H1 (cell line): ENCODE data around the gene IL36A. TPM values are rescaled to one million over a fixed set of nuclear protein-coding genes. Genes with fewer than 3 reads are reported as not detected.

Experiments
- CTCF ChIA-PET: fragments of 300-600 bp; sonication (Branson Sonifier 250); formaldehyde crosslinking; loops from one replicate; lab custom pipeline; 2021; ENCODE audit not compliant: partially characterized antibody; lab: Charles Lee
- POLR2A ChIA-PET: fragments of 300-600 bp; sonication (Branson Sonifier 250); formaldehyde crosslinking; loops from one replicate; lab custom pipeline; 2021; ENCODE audit warnings: inconsistent platforms; ENCODE audit not compliant: partially characterized antibody; lab: Charles Lee
- DNase-seq, 2 experiments: peaks; one replicate each; pipeline versions ENCODE4 v3.0.0 to v3.0.0-alpha.2; 2010 to 2022; ENCODE audit warnings: low spot score in 2 of 2, low read depth in 1 of 2, mixed read lengths in 1 of 2
- FAIRE-seq: peaks from 2 replicates; lab custom pipeline; 2011; peaks lifted over from hg19 to GRCh38; lab: Jason Lieb, UNC
- H2AFZ ChIP-seq: 2 replicates; pipeline ENCODE4 v1.8.1; 2012; ENCODE audit warnings: low read length, inconsistent platforms
- H2AK5ac ChIP-seq: 2 replicates; pipeline ENCODE4 v1.6.1; 2013; ENCODE audit warnings: low read depth, low read length
- H2BK120ac ChIP-seq: replicated peaks from 2 replicates; pipeline ENCODE3; 2013; ENCODE audit warnings: low read depth, low read length, inconsistent platforms
- H2BK12ac ChIP-seq: 2 replicates; pipeline ENCODE4 v1.6.1; 2013; ENCODE audit warnings: low read depth, low read length
- H2BK15ac ChIP-seq: 2 replicates; pipeline ENCODE4 v1.6.1; 2013; ENCODE audit warnings: low read length
- H2BK20ac ChIP-seq: 2 replicates; pipeline ENCODE4 v1.6.1; 2013; ENCODE audit warnings: low read length
- H2BK5ac ChIP-seq: 2 replicates; pipeline ENCODE4 v1.6.1; 2013; ENCODE audit warnings: low read depth, low read length
- H3K14ac ChIP-seq: 2 replicates; pipeline ENCODE4 v1.6.1; 2013; ENCODE audit warnings: inconsistent platforms; ENCODE audit not compliant: insufficient read length
- H3K18ac ChIP-seq: 2 replicates; pipeline ENCODE4 v1.6.1; 2013; ENCODE audit warnings: low read length; ENCODE audit errors: extremely low read depth
- H3K23ac ChIP-seq: 2 replicates; pipeline ENCODE4 v1.6.1; 2013; ENCODE audit warnings: inconsistent platforms; ENCODE audit not compliant: insufficient read length
- H3K23me2 ChIP-seq: 2 replicates; pipeline ENCODE4 v1.6.1; 2013; ENCODE audit warnings: low read depth, low read length
- H3K27ac ChIP-seq: 2 replicates; pipeline ENCODE4 v1.6.1; 2011; ENCODE audit warnings: low read depth, low read length, inconsistent platforms
- H3K27me3 ChIP-seq, 4 experiments: replicated peaks in 1 of 4; 1 replicate in 1 of 4; 2 replicates in 3 of 4; pipeline versions ENCODE4 v1.6.1 to v1.8.1; 2011 to 2013; ENCODE audit warnings: low read length in 3 of 4, mild to moderate bottlenecking in 3 of 4, inconsistent platforms in 2 of 4, mixed read lengths in 2 of 4, moderate library complexity in 1 of 4; ENCODE audit not compliant: control insufficient read depth in 3 of 4, insufficient read depth in 3 of 4; ENCODE audit errors: extremely low read depth in 1 of 4
- H3K36me3 ChIP-seq, 4 experiments: 2 replicates each; pipeline versions ENCODE4 v1.6.1 to v1.8.1; 2011 to 2013; ENCODE audit warnings: mild to moderate bottlenecking in 4 of 4, low read length in 3 of 4, moderate library complexity in 2 of 4, control low read depth in 1 of 4, inconsistent platforms in 1 of 4; ENCODE audit not compliant: insufficient read depth in 4 of 4, control insufficient read depth in 2 of 4
- H3K4ac ChIP-seq: replicated peaks from 2 replicates; pipeline ENCODE3; 2013; ENCODE audit warnings: low read length, low read depth, mixed read lengths, inconsistent platforms; ENCODE audit not compliant: insufficient read length
- H3K4me1 ChIP-seq, 4 experiments: replicated peaks in 1 of 4; 1 replicate in 1 of 4; 2 replicates in 3 of 4; pipeline versions ENCODE4 v1.6.1 to v1.8.1; 2011 to 2013; ENCODE audit warnings: low read length in 3 of 4, inconsistent platforms in 2 of 4, mixed read lengths in 1 of 4; ENCODE audit not compliant: insufficient read depth in 4 of 4, control insufficient read depth in 3 of 4
- H3K4me2 ChIP-seq, 2 experiments: 2 replicates each; pipeline versions ENCODE4 v1.6.1 to v1.8.1; 2011 to 2013; ENCODE audit warnings: low read depth in 2 of 2, low read length in 2 of 2, control low read depth in 1 of 2, inconsistent platforms in 1 of 2, mild to moderate bottlenecking in 1 of 2; ENCODE audit not compliant: insufficient read depth in 1 of 2
- H3K4me3 ChIP-seq, 4 experiments: fragments of 200-600, 300-600 bp in 1 of 4; sonication (generic), shearing (Covaris generic), sonication (Bioruptor Twin) in 1 of 4; 2 replicates each; pipeline versions ENCODE4 v1.5.1 to v1.8.1; 2011 to 2016; ENCODE audit warnings: low read length in 4 of 4, low read depth in 3 of 4, control low read depth in 2 of 4, inconsistent platforms in 2 of 4, mild to moderate bottlenecking in 2 of 4, mixed read lengths in 1 of 4, moderate library complexity in 1 of 4; ENCODE audit not compliant: insufficient read depth in 2 of 4; ENCODE audit errors: extremely low read depth in 1 of 4
- H3K56ac ChIP-seq: replicated peaks from 2 replicates; pipeline ENCODE3; 2013; ENCODE audit warnings: low read depth, mild to moderate bottlenecking, mixed read lengths, low read length, inconsistent platforms; ENCODE audit not compliant: insufficient read length
- H3K79me1 ChIP-seq: 2 replicates; pipeline ENCODE4 v1.6.1; 2013; ENCODE audit warnings: low read depth, low read length, control low read depth
- H3K79me2 ChIP-seq, 2 experiments: 2 replicates each; pipeline versions ENCODE4 v1.6.1 to v1.8.1; 2012 to 2013; ENCODE audit warnings: low read length in 2 of 2, mild to moderate bottlenecking in 2 of 2, inconsistent platforms in 1 of 2; ENCODE audit not compliant: insufficient read depth in 2 of 2, control insufficient read depth in 1 of 2
- H3K9ac ChIP-seq, 4 experiments: replicated peaks in 1 of 4; 1 replicate in 1 of 4; 2 replicates in 3 of 4; pipeline versions ENCODE4 v1.6.1 to v1.8.1; 2011 to 2013; ENCODE audit warnings: low read depth in 3 of 4, low read length in 3 of 4, control low read depth in 2 of 4, mild to moderate bottlenecking in 2 of 4, moderate library complexity in 2 of 4, inconsistent platforms in 1 of 4; ENCODE audit errors: extremely low read depth in 1 of 4
- H3K9me3 ChIP-seq, 2 experiments: 2 replicates each; pipeline versions ENCODE4 v1.6.1 to v1.8.1; 2012 to 2013; ENCODE audit warnings: mild to moderate bottlenecking in 2 of 2, moderate library complexity in 2 of 2, control low read depth in 1 of 2, inconsistent platforms in 1 of 2, low read depth in 1 of 2, low read length in 1 of 2, mixed read lengths in 1 of 2; ENCODE audit not compliant: insufficient read depth in 2 of 2
- H4K20me1 ChIP-seq, 2 experiments: replicated peaks in 1 of 2; 2 replicates each; pipeline versions ENCODE3 to v1.8.1; 2011 to 2013; ENCODE audit warnings: inconsistent platforms in 2 of 2, low read length in 2 of 2, mild to moderate bottlenecking in 1 of 2; ENCODE audit not compliant: insufficient read depth in 2 of 2, control insufficient read depth in 1 of 2
- H4K5ac ChIP-seq: 2 replicates; pipeline ENCODE4 v1.6.1; 2013; ENCODE audit warnings: low read length, low read depth, mixed read lengths, inconsistent platforms; ENCODE audit not compliant: insufficient read length
- H4K8ac ChIP-seq: 2 replicates; pipeline ENCODE4 v1.8.0; 2013; ENCODE audit warnings: mild to moderate bottlenecking, moderate library complexity, low read length, inconsistent platforms; ENCODE audit not compliant: insufficient read depth; ENCODE audit errors: extremely low read depth
- H4K91ac ChIP-seq: replicated peaks from 2 replicates; pipeline ENCODE3; 2013; ENCODE audit warnings: low read length, mixed read lengths, inconsistent platforms; ENCODE audit not compliant: insufficient read length
- ATF2 ChIP-seq: IDR thresholded peaks from 2 replicates; pipeline ENCODE4 v1.6.1; 2012; ENCODE audit warnings: low read length, inconsistent platforms
- ATF3 ChIP-seq: IDR thresholded peaks from 2 replicates; pipeline ENCODE4 v1.6.1; 2011; ENCODE audit warnings: low read depth, mild to moderate bottlenecking, low read length; ENCODE audit not compliant: insufficient read depth
- BRCA1 ChIP-seq: IDR thresholded peaks from 2 replicates; pipeline ENCODE4 v1.6.1; 2012; ENCODE audit warnings: low read depth, low read length, improper control_type of control experiment
- CBX8 ChIP-seq: fragments of 300-800, 300-1000 bp; sonication (generic); IDR thresholded peaks from 2 replicates; pipeline ENCODE4 v1.7.1; 2016; ENCODE audit warnings: low read depth, low read length, borderline replicate concordance
- CEBPB ChIP-seq: IDR thresholded peaks from 2 replicates; pipeline ENCODE4 v1.6.1; 2012; ENCODE audit warnings: low read depth, low read length
- CHD1 ChIP-seq: IDR thresholded peaks from 2 replicates; pipeline ENCODE4 v1.6.1; 2012; ENCODE audit warnings: low read depth, low read length, improper control_type of control experiment
- CTBP2 ChIP-seq: IDR thresholded peaks from 2 replicates; pipeline ENCODE4 v1.7.0; 2011; ENCODE audit warnings: borderline replicate concordance, mild to moderate bottlenecking, moderate library complexity, mixed read lengths, low read length; ENCODE audit not compliant: insufficient read depth, insufficient read length
- GTF2F1 ChIP-seq: IDR thresholded peaks from 2 replicates; pipeline ENCODE4 v1.6.1; 2012; ENCODE audit warnings: low read depth, low read length, improper control_type of control experiment, borderline replicate concordance
- RXRA ChIP-seq: IDR thresholded peaks from 2 replicates; pipeline ENCODE4 v1.6.1; 2011; ENCODE audit warnings: low read depth, mild to moderate bottlenecking, low read length, moderate library complexity; ENCODE audit not compliant: insufficient read depth
- SIRT6 ChIP-seq: IDR thresholded peaks from one replicate; pipeline ENCODE4 v1.7.1; 2012; ENCODE audit warnings: low read length, inconsistent platforms
- SP2 ChIP-seq: IDR thresholded peaks from 2 replicates; pipeline ENCODE4 v1.6.1; 2012; ENCODE audit warnings: mild to moderate bottlenecking, low read length, inconsistent platforms
- TAF7 ChIP-seq: optimal IDR thresholded peaks from 2 replicates; pipeline ENCODE3; 2011; ENCODE audit warnings: low read depth, mild to moderate bottlenecking, inconsistent platforms, low read length, moderate library complexity, borderline replicate concordance
- TEAD4 ChIP-seq: IDR thresholded peaks from 2 replicates; pipeline ENCODE4 v1.6.1; 2012; ENCODE audit warnings: low read depth, low read length, inconsistent platforms, mixed read lengths
- WGBS, 2 experiments: shearing (Covaris generic) in 1 of 2; methylation state at CpG; one replicate each; pipeline versions ENCODE4 v1.1.6 to v1.1.7; 2013 to 2015; ENCODE audit warnings: low lambda C conversion rate in 2 of 2, mixed read lengths in 2 of 2, inconsistent platforms in 1 of 2, low coverage in 1 of 2, missing lambda C conversion rate in 1 of 2; ENCODE audit not compliant: insufficient replicate concordance in 2 of 2, insufficient coverage in 1 of 2, insufficient read length in 1 of 2; ENCODE audit errors: extremely low coverage in 1 of 2, missing lambda C conversion rate in 1 of 2; 5-methylcytosine and 5-hydroxymethylcytosine counted together
- polyA plus RNA-seq, 7 experiments: library from polyadenylated mRNA; depleted of rRNA in 3 of 7; stranded (reverse) in 5 of 7; unstranded in 2 of 7; fragments of >200 nt in 5 of 7; fragments of 200-250 nt in 2 of 7; gene quantifications; 1 replicate in 5 of 7; 2 replicates in 1 of 7; 4 replicates in 1 of 7; pipeline versions ENCODE4 v1.2.1 to v1.2.3, GENCODE V29; 2011 to 2013; ENCODE audit warnings: missing spikeins in 2 of 7, mixed read lengths in 2 of 7
- total RNA-seq: library from RNA; stranded (reverse); fragmentation: NEBNext Ultra II Directional; extraction: Animal tissue kit (Norgen Biotek cat#: 25700); gene quantifications from 2 replicates; pipeline ENCODE4 v1.2.1, GENCODE V29; 2021

The IL36A gene
- total and polyA plus RNA-seq, 2 of the 8 experiments (the other 6 are each of a cell fraction or from before 2014, with no cell fraction given), result not detected

GRCh38 chr2:112979731-112980130, 25.5 kb upstream of the IL36A start:
- H3K23ac ChIP-seq, result no peak overlapping the region
- no peak overlapping the region for H2BK20ac ChIP-seq
- H3K36me3 ChIP-seq, result no peaks in the 10 kb centered on the region
- no peak overlapping the region for H3K4me3 ChIP-seq
- no peaks in the 10 kb centered on the region for H4K20me1 ChIP-seq
- no peak overlapping the region for H3K4ac ChIP-seq
- 91% methylated on average over 1 of the region's 1 CpG; no CpG with 5 or more reads in 1 of the 2 experiments for WGBS, 2 experiments
- CTCF ChIA-PET, result interaction anchor here (0.6 to 1.1 kb wide), 2 partner anchors 94 to 199 kb away, joined by 3 read pairs; no protein-coding TSS in a partner anchor
- H3K9ac ChIP-seq, result no peak overlapping the region
- DNase-seq, result no peak
- FAIRE-seq, result no peak
- no peak overlapping the region for H2BK120ac ChIP-seq
- no peak overlapping the region for H2BK5ac ChIP-seq
- H3K9me3 ChIP-seq, result no peaks in the 10 kb centered on the region
- no peak overlapping the region for H2AFZ ChIP-seq
- H4K8ac ChIP-seq, result no peak overlapping the region
- H4K91ac ChIP-seq, result no peak overlapping the region
- H3K23me2 ChIP-seq, result no peaks in the 10 kb centered on the region
- H2AK5ac ChIP-seq, result no peak overlapping the region
- no peak overlapping the region for H3K18ac ChIP-seq
- no peaks in the 10 kb centered on the region for H3K27me3 ChIP-seq
- H3K27ac ChIP-seq, result no peak overlapping the region
- H3K79me2 ChIP-seq, result no peaks in the 10 kb centered on the region
- H3K14ac ChIP-seq, result no peak overlapping the region
- no peaks in the 10 kb centered on the region for H3K4me1 ChIP-seq
- H2BK12ac ChIP-seq, result no peak overlapping the region
- H3K79me1 ChIP-seq, result no peaks in the 10 kb centered on the region
- no peak overlapping the region for H3K56ac ChIP-seq
- H3K4me2 ChIP-seq, result no peak overlapping the region
- POLR2A ChIA-PET, result no interaction called here
- no peak overlapping the region for H2BK15ac ChIP-seq
- no peak overlapping the region for H4K5ac ChIP-seq
- TF ChIP-seq SP2 (no peak), CTBP2 (no peak), BRCA1 (no peak), ATF2 (no peak), TEAD4 (no peak), CHD1 (no peak), CBX8 (no peak), TAF7 (no peak), SIRT6 (no peak), ATF3 (no peak), CEBPB (no peak), RXRA (no peak), GTF2F1 (no peak)
